Testis (tissue), 3 donors: ENCODE results near the gene ABTB2. TPM values are rescaled to one million over a fixed set of nuclear protein-coding genes. Genes with fewer than 3 reads are reported as not detected.

Experiments
- DNase-seq: peaks from one replicate; pipeline ENCODE4 v3.0.0-alpha.2; 2019
- H3K27ac ChIP-seq, 2 donors: fragments of 200-600 bp; sonication (generic); one replicate each; pipeline ENCODE4 v1.5.1; 2019
- H3K27me3 ChIP-seq: fragments of 200-600 bp; sonication (generic); one replicate; pipeline ENCODE4 v1.5.1; 2019
- H3K36me3 ChIP-seq: fragments of 200-600 bp; sonication (generic); one replicate; pipeline ENCODE4 v1.5.1; 2017; ENCODE audit warnings: low read depth; ENCODE audit errors: missing control alignments
- H3K4me1 ChIP-seq: fragments of 200-600 bp; sonication (generic); one replicate; pipeline ENCODE4 v1.5.1; 2019
- H3K4me3 ChIP-seq, 2 donors: fragments of 200-600 bp; sonication (generic); one replicate each; pipeline ENCODE4 v1.5.1; 2017 to 2019
- H3K9me3 ChIP-seq: fragments of 200-600 bp; sonication (generic); one replicate; pipeline ENCODE4 v1.5.1; 2017
- POLR2A ChIP-seq: fragments of 450-650 bp; IDR thresholded peaks from one replicate; pipeline ENCODE4 v1.6.1; 2017; ENCODE audit warnings: antibody characterized with exemption, mild to moderate bottlenecking, moderate library complexity
- WGBS, 2 donors: methylation state at CpG; one replicate each; pipeline ENCODE4 v1.1.5; 2018; 5-methylcytosine and 5-hydroxymethylcytosine counted together
- intact Hi-C: fragments of 100-400 bp; cut with DNase I; formaldehyde crosslinking; loops from one replicate; pipeline ENCODE4 v1.15.1; 2023; ENCODE audit warnings: low total_unique reads
- polyA plus RNA-seq: library from polyadenylated mRNA; stranded (reverse); fragments of 350-450 nt; fragmentation: Illumina TruSeq; extraction: RNeasy Lipid Tissue Mini Kit (QIAGEN cat#74804); gene quantifications from one replicate; pipeline ENCODE4 v1.2.3, GENCODE V29; 2014; ENCODE audit warnings: low read depth, low replicate concordance; ENCODE audit not compliant: insufficient read depth
- total RNA-seq, 2 donors: library from RNA; depleted of rRNA; stranded (reverse); fragments of >200 nt; gene quantifications; one replicate each; pipeline ENCODE4 v1.2.3, GENCODE V29; 2016
- TF ChIP-seq, protein P1 (sequence below), 3 experiments: fragments of 450-650 bp in 2 of 3; fragments of 200-600 bp in 1 of 3; sonication (generic) in 1 of 3; IDR thresholded peaks; one replicate each; pipeline ENCODE4 v1.5.1; 2016 to 2019; ENCODE audit warnings: antibody characterized with exemption in 3 of 3, mild to moderate bottlenecking in 2 of 3, moderate library complexity in 1 of 3

ABTB2 gene
- total and polyA plus RNA-seq, 3 donors from 2014 or later: 5.8 to 12.1 (median 8.9) TPM

- Histone ChIP-seq H3K4me1 (no peaks in the 10 kb centered on the region), H3K27me3 (no peaks in the 10 kb centered on the region), H3K4me3 (no peak overlapping the region), H3K27ac (no peak overlapping the region), H3K36me3 (no peaks in the 10 kb centered on the region), H3K9me3 (no peaks in the 10 kb centered on the region)
- no peak for DNase-seq
- TF ChIP-seq POLR2A: no peak
- TF ChIP-seq, protein P1, sequence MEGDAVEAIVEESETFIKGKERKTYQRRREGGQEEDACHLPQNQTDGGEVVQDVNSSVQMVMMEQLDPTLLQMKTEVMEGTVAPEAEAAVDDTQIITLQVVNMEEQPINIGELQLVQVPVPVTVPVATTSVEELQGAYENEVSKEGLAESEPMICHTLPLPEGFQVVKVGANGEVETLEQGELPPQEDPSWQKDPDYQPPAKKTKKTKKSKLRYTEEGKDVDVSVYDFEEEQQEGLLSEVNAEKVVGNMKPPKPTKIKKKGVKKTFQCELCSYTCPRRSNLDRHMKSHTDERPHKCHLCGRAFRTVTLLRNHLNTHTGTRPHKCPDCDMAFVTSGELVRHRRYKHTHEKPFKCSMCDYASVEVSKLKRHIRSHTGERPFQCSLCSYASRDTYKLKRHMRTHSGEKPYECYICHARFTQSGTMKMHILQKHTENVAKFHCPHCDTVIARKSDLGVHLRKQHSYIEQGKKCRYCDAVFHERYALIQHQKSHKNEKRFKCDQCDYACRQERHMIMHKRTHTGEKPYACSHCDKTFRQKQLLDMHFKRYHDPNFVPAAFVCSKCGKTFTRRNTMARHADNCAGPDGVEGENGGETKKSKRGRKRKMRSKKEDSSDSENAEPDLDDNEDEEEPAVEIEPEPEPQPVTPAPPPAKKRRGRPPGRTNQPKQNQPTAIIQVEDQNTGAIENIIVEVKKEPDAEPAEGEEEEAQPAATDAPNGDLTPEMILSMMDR (IDR thresholded peaks at IDR 0.05): no peak
- intact Hi-C loops: no loop called here
- WGBS, 2 donors: 81 to 87% methylated on average over 5 of the region's 5 CpGs
Observed at GRCh38 chr11:34146866-34147265, 210.9 kb downstream of the ABTB2 start.

GRCh38 chr11:34146411-34146810 lies 211.4 kb downstream of the ABTB2 start:
- Histone ChIP-seq H3K9me3 (no peaks in the 10 kb centered on the region), H3K4me3 (no peak overlapping the region), H3K27ac (no peak overlapping the region), H3K27me3 (no peaks in the 10 kb centered on the region), H3K36me3 (no peaks in the 10 kb centered on the region), H3K4me1 (no peaks in the 10 kb centered on the region)
- no peak for DNase-seq
- intact Hi-C loops: no loop called here
- no peak for TF ChIP-seq POLR2A
- TF ChIP-seq, protein P1 (IDR thresholded peaks at IDR 0.05): no peak
- 91 to 96% methylated on average over 12 of the region's 12 CpGs for WGBS, 2 donors

DNA sequence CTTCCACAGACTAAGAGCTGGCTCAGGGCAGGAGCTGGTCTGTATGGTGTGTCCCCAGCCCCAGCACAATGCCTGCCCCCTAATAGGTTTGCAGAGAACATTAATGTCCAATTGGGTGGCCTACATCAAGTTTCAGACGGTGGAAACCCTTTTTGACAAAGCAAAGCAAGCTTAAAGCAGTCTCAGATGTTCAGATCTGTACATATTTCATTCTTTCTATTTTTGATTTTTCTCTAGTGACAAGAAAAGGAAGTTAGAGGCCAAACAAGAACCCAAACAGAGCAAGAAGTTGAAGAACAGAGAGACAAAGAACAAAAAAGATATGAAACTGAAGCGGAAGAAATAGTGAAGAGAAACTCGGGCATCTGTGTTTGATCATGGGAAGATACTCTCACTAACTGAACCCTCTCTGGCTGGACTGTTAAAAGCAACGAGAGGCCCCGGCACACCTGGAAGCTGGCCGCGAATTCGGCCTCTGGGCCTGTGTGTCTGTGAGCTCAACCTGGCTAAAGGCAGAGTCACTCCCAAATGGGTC lies 211.9 kb downstream of the ABTB2 start:
- WGBS, 2 donors: 81 to 87% methylated on average over 8 of the region's 8 CpGs
- H3K36me3 ChIP-seq: no peaks in the 10 kb centered on the region
- DNase-seq: no peak
- H3K4me3 ChIP-seq: no peak overlapping the region
- intact Hi-C loops: no loop called here
- no peak for TF ChIP-seq POLR2A
- TF ChIP-seq, protein P1 (IDR thresholded peaks at IDR 0.05): no peak
- H3K27ac ChIP-seq: no peak overlapping the region
- no peaks in the 10 kb centered on the region for H3K9me3 ChIP-seq
- H3K4me1 ChIP-seq: no peaks in the 10 kb centered on the region
- H3K27me3 ChIP-seq: no peaks in the 10 kb centered on the region

- Histone ChIP-seq H3K27me3 (no peaks in the 10 kb centered on the region), H3K9me3 (no peaks in the 10 kb centered on the region), H3K27ac (no peak overlapping the region), H3K4me3 (no peak overlapping the region), H3K4me1 (no peaks in the 10 kb centered on the region), H3K36me3 (no peaks in the 10 kb centered on the region)
- DNase-seq: no peak
- WGBS, 2 donors: 75 to 81% methylated on average over 5 of the region's 5 CpGs
- intact Hi-C loops: no loop called here
- TF ChIP-seq, protein P1 (IDR thresholded peaks at IDR 0.05): no peak
- no peak for TF ChIP-seq POLR2A
Observed at GRCh38 chr11:34145073-34145472, 212.7 kb downstream of the ABTB2 start.

DNA sequence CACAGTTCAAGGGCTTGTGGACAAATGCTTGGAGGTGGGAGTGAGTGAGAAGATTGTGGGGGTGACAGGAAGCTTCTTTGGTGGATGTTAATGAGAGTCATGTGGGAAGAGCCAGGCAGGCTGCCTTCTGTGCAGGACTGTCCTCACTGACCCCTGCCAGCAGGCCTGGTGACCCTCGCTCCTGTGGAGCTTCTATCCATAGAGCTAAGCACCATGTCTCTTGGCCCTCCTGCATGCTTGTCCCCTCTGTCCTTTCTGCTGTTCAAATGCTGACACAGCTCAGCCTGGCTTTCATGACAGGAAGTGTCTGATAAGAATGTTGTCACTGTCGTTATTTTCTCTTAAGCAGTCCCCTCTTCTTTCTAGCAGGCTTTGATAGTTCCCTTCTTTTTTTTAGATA lies 214.8 kb downstream of the ABTB2 start:
- no peak overlapping the region for H3K4me3 ChIP-seq

More for the DNA sequence above, 214.8 kb downstream of the ABTB2 start:
- Histone ChIP-seq H3K9me3 (no peaks in the 10 kb centered on the region), H3K27me3 (no peaks in the 10 kb centered on the region), H3K27ac (no peak overlapping the region), H3K4me1 (no peaks in the 10 kb centered on the region), H3K36me3 (no peaks in the 10 kb centered on the region)
- 62 to 73% methylated on average over 2 of the region's 2 CpGs for WGBS, 2 donors
- intact Hi-C loops: no loop called here
- TF ChIP-seq, protein P1 (IDR thresholded peaks at IDR 0.05): no peak
- TF ChIP-seq POLR2A: no peak
- DNase-seq: no peak
